NCI-H2227 (cell line): ENCODE data around the gene SNRPD3.

Experiments
- DNase-seq: peaks from one replicate; lab custom pipeline; 2025; ENCODE audit not compliant: unreplicated experiment; lab: John Stamatoyannopoulos, UW

Gene SNRPD3

GRCh38 chr22:24555165-24556039 is at the start of gene SNRPD3:
Gene SNRPD3 (plus strand): TSS chr22:24555999. CDS start chr22:24557675, 1,676 bp downstream.
- DNase-seq, result peak; percentile 96

- peak; percentile 11 for DNase-seq
Measured at GRCh38 chr22:24506802-24507438, 48.9 kb upstream of the SNRPD3 start.

GRCh38 chr22:24507716-24508115 is 48.1 kb upstream of the SNRPD3 start:
- DNase-seq, result no peak

- DNase-seq, result no peak
Measured at GRCh38 chr22:24510637-24511625, 44.9 kb upstream of the SNRPD3 start.

GRCh38 chr22:24512043-24512442 is 43.8 kb upstream of the SNRPD3 start:
- DNase-seq, result no peak

- no peak for DNase-seq
Measured at GRCh38 chr22:24513378-24514240, 42.2 kb upstream of the SNRPD3 start.

GRCh38 chr22:24514241-24515026 is 41.4 kb upstream of the SNRPD3 start:
- no peak for DNase-seq

- no peak for DNase-seq
Measured at GRCh38 chr22:24515027-24515338, 40.8 kb upstream of the SNRPD3 start.

- DNase-seq, result no peak
Measured at GRCh38 chr22:24516301-24516737, 39.5 kb upstream of the SNRPD3 start.

GRCh38 chr22:24517446-24517845 is 38.4 kb upstream of the SNRPD3 start:
- DNase-seq, result peak; percentile 26

GRCh38 chr22:24518228-24518627 is 37.6 kb upstream of the SNRPD3 start:
- no peak for DNase-seq

- no peak for DNase-seq
Measured at GRCh38 chr22:24518771-24519485, 36.9 kb upstream of the SNRPD3 start.

GRCh38 chr22:24519496-24519895 is 36.3 kb upstream of the SNRPD3 start:
- no peak for DNase-seq

GRCh38 chr22:24521791-24522245 is 34.0 kb upstream of the SNRPD3 start:
- peak; percentile 65 for DNase-seq

- DNase-seq, result no peak
Measured at GRCh38 chr22:24523873-24524272, 31.9 kb upstream of the SNRPD3 start.

GRCh38 chr22:24525416-24526037 is 30.3 kb upstream of the SNRPD3 start:
- peak; percentile 44 for DNase-seq

GRCh38 chr22:24526191-24526590 is 29.6 kb upstream of the SNRPD3 start:
- no peak for DNase-seq

GRCh38 chr22:24529898-24530297 is 25.9 kb upstream of the SNRPD3 start:
- DNase-seq, result no peak
